H9 (cell line): ENCODE data around the gene CFAP54. TPM values are rescaled to one million over a fixed set of nuclear protein-coding genes. Genes with fewer than 3 reads are reported as not detected.

ENCODE experiments used
- DNase-seq: peaks from one replicate; pipeline ENCODE4 v3.0.0-alpha.2; 2017
- H2AFZ ChIP-seq: one replicate; pipeline ENCODE4 v1.6.1; 2013; ENCODE audit warnings: mild to moderate bottlenecking, low read length, control low read depth, moderate library complexity
- H2AK5ac ChIP-seq: 2 replicates; pipeline ENCODE4 v1.6.1; 2013; ENCODE audit warnings: low read length, control low read depth, mixed read lengths; ENCODE audit not compliant: insufficient read length
- H2BK120ac ChIP-seq: one replicate; pipeline ENCODE4 v1.6.1; 2013; ENCODE audit warnings: low read depth, mild to moderate bottlenecking, low read length, control low read depth, inconsistent platforms; ENCODE audit not compliant: poor library complexity, severe bottlenecking
- H2BK12ac ChIP-seq: 2 replicates; pipeline ENCODE4 v1.6.1; 2013; ENCODE audit warnings: low read length, control low read depth, mixed read lengths, low read depth; ENCODE audit not compliant: insufficient read length
- H2BK15ac ChIP-seq: 2 replicates; pipeline ENCODE4 v1.6.1; 2013; ENCODE audit warnings: low read depth, low read length, control low read depth
- H2BK20ac ChIP-seq: one replicate; pipeline ENCODE4 v1.6.1; 2013; ENCODE audit warnings: low read depth, mild to moderate bottlenecking, low read length, control low read depth, inconsistent platforms; ENCODE audit not compliant: poor library complexity, severe bottlenecking
- H2BK5ac ChIP-seq: 2 replicates; pipeline ENCODE4 v1.6.1; 2013; ENCODE audit warnings: low read length, control low read depth, mixed read lengths; ENCODE audit not compliant: insufficient read length
- H3K14ac ChIP-seq: 2 replicates; pipeline ENCODE4 v1.6.1; 2013; ENCODE audit warnings: low read length, control low read depth; ENCODE audit not compliant: insufficient read depth
- H3K18ac ChIP-seq: 2 replicates; pipeline ENCODE4 v1.6.1; 2013; ENCODE audit warnings: low read depth, mild to moderate bottlenecking, mixed read lengths, low read length, control low read depth; ENCODE audit not compliant: insufficient read length
- H3K23ac ChIP-seq: 2 replicates; pipeline ENCODE4 v1.6.1; 2013; ENCODE audit warnings: low read length, control low read depth, mixed read lengths, low read depth; ENCODE audit not compliant: insufficient read length
- H3K23me2 ChIP-seq: 2 replicates; pipeline ENCODE4 v1.6.1; 2013; ENCODE audit warnings: low read depth, mild to moderate bottlenecking, mixed read lengths, low read length, control low read depth; ENCODE audit not compliant: insufficient read length, poor library complexity, severe bottlenecking
- H3K27ac ChIP-seq: 2 replicates; pipeline ENCODE4 v1.5.1; 2013; ENCODE audit warnings: low read length, control low read depth, mixed read lengths, low read depth; ENCODE audit not compliant: insufficient read length
- H3K27me3 ChIP-seq: 2 replicates; pipeline ENCODE4 v1.6.1; 2013; ENCODE audit warnings: low read length, control low read depth, inconsistent platforms; ENCODE audit not compliant: insufficient read depth
- H3K4ac ChIP-seq: 2 replicates; pipeline ENCODE4 v1.6.1; 2013; ENCODE audit warnings: low read depth, mild to moderate bottlenecking, control low read depth, inconsistent platforms, low read length, moderate library complexity
- H3K4me1 ChIP-seq: 2 replicates; pipeline ENCODE4 v1.6.1; 2013; ENCODE audit warnings: low read length, control low read depth, inconsistent platforms; ENCODE audit not compliant: insufficient read depth
- H3K4me2 ChIP-seq: 2 replicates; pipeline ENCODE4 v1.6.1; 2013; ENCODE audit warnings: low read length, control low read depth, mixed read lengths; ENCODE audit not compliant: insufficient read length, insufficient read depth
- H3K56ac ChIP-seq: 2 replicates; pipeline ENCODE4 v1.6.1; 2013; ENCODE audit warnings: low read depth, mild to moderate bottlenecking, mixed read lengths, low read length, control low read depth; ENCODE audit not compliant: insufficient read length
- H3K79me1 ChIP-seq: 2 replicates; pipeline ENCODE4 v1.6.1; 2013; ENCODE audit warnings: low read depth, mild to moderate bottlenecking, moderate library complexity, low read length, control low read depth, inconsistent platforms; ENCODE audit not compliant: insufficient read depth, poor library complexity, severe bottlenecking
- H3K79me2 ChIP-seq: 2 replicates; pipeline ENCODE4 v1.6.1; 2013; ENCODE audit warnings: low read length, control low read depth, inconsistent platforms; ENCODE audit not compliant: insufficient read depth
- H3K9ac ChIP-seq: 2 replicates; pipeline ENCODE4 v1.6.1; 2013; ENCODE audit warnings: low read length, control low read depth, mixed read lengths; ENCODE audit not compliant: insufficient read length; ENCODE audit errors: extremely low read depth
- H3K9me3 ChIP-seq: one replicate; pipeline ENCODE4 v1.6.1; 2013; ENCODE audit warnings: low read depth, low read length, inconsistent platforms; ENCODE audit not compliant: control insufficient read depth
- H3T11ph ChIP-seq: one replicate; pipeline ENCODE4 v1.6.1; 2013; ENCODE audit warnings: mild to moderate bottlenecking, low read length, control low read depth, inconsistent platforms
- H4K20me1 ChIP-seq: one replicate; pipeline ENCODE4 v1.6.1; 2013; ENCODE audit not compliant: control insufficient read depth, insufficient read length, insufficient read depth
- H4K5ac ChIP-seq: 2 replicates; pipeline ENCODE4 v1.6.1; 2013; ENCODE audit warnings: low read depth, mild to moderate bottlenecking, mixed read lengths, low read length, control low read depth; ENCODE audit not compliant: insufficient read length
- H4K8ac ChIP-seq: replicated peaks from 2 replicates; pipeline ENCODE4 v1.6.1; 2013; ENCODE audit warnings: low read length, control low read depth, mixed read lengths, low read depth; ENCODE audit not compliant: insufficient read length
- H4K91ac ChIP-seq: 2 replicates; pipeline ENCODE4 v1.6.1; 2013; ENCODE audit warnings: low read depth, mild to moderate bottlenecking, moderate library complexity, mixed read lengths, low read length, control low read depth; ENCODE audit not compliant: insufficient read length
- H3K27ac Mint-ChIP-seq, 3 experiments: 2 replicates in 2 of 3; 3 replicates in 1 of 3; pipeline ENCODE4 v1.8.0; 2020 to 2021; ENCODE audit warnings: mixed read lengths in 3 of 3, mild to moderate bottlenecking in 1 of 3, moderate library complexity in 1 of 3
- H3K27me3 Mint-ChIP-seq: 2 replicates; pipeline ENCODE4 v1.8.0; 2021; ENCODE audit warnings: low read depth, mild to moderate bottlenecking, moderate library complexity, mixed read lengths
- H3K36me3 Mint-ChIP-seq, 3 experiments: 2 replicates in 2 of 3; 3 replicates in 1 of 3; pipeline ENCODE4 v1.8.0; 2020 to 2021; ENCODE audit warnings: low read depth in 3 of 3, mixed read lengths in 3 of 3; ENCODE audit not compliant: insufficient read depth in 1 of 3
- H3K4me1 Mint-ChIP-seq, 2 experiments: 2 replicates each; pipeline ENCODE4 v1.8.0; 2020; ENCODE audit warnings: mixed read lengths in 2 of 2
- H3K4me3 Mint-ChIP-seq, 2 experiments: 2 replicates in 1 of 2; 3 replicates in 1 of 2; pipeline ENCODE4 v1.8.0; 2020 to 2021; ENCODE audit warnings: mild to moderate bottlenecking in 2 of 2, mixed read lengths in 2 of 2, moderate library complexity in 1 of 2
- H3K9me3 Mint-ChIP-seq, 2 experiments: 2 replicates in 1 of 2; 3 replicates in 1 of 2; pipeline ENCODE4 v1.8.0; 2020; ENCODE audit warnings: mild to moderate bottlenecking in 2 of 2, mixed read lengths in 2 of 2, moderate library complexity in 1 of 2
- CTCF ChIP-seq: fragments of 200-600 bp; sonication (generic); conservative IDR thresholded peaks from 3 replicates; pipeline ENCODE4 v1.8.0; 2021; ENCODE audit warnings: antibody characterized with exemption, mild to moderate bottlenecking
- WGBS: extraction: QIAGEN DNeasy Blood & Tissue Kit; methylation state at CpG from one replicate; pipeline ENCODE4 v1.1.7; 2013; ENCODE audit warnings: missing lambda C conversion rate, low lambda C conversion rate, mixed read lengths; ENCODE audit not compliant: insufficient read length; ENCODE audit errors: extremely low coverage; 5-methylcytosine and 5-hydroxymethylcytosine counted together
- total RNA-seq: library from RNA; stranded (reverse); gene quantifications from 2 replicates; pipeline ENCODE4 v1.2.1, GENCODE V29; 2021

CFAP54 gene
- total RNA-seq, 1 experiment from 2014 or later = 0.24 TPM

- WGBS = no CpG with 5 or more reads among the region's 5 CpGs
- no peaks in the 10 kb centered on the region; the same call in 1 of the 2 replicates for H3K4me1 ChIP-seq
- no peaks in the 10 kb centered on the region for H3K23me2 ChIP-seq
- no peaks in the 10 kb centered on the region for H3K79me1 ChIP-seq
- H3K56ac ChIP-seq = no peak overlapping the region
- H3K9me3 ChIP-seq = no peaks in the 10 kb centered on the region
- no peak overlapping the region for H3K18ac ChIP-seq
- no peak overlapping the region for H2AFZ ChIP-seq
- H3K27me3 ChIP-seq = no peaks in the 10 kb centered on the region
- H3K14ac ChIP-seq = no peak overlapping the region
- H2BK20ac ChIP-seq = no peak overlapping the region
- Mint-ChIP-seq H3K4me1 (peaks cover 9 to 12% of the 10 kb centered on the region in 2 experiments), H3K27ac (peak overlapping the region in 2 of 3 experiments; percentile 11 to 58; a peak in 2 of 7 replicates), H3K36me3 (no peaks in the 10 kb centered on the region), H3K27me3 (no peaks in the 10 kb centered on the region), H3K4me3 (no peak overlapping the region), H3K9me3 (no peaks in the 10 kb centered on the region)
- no peak overlapping the region for H4K5ac ChIP-seq
- no peak overlapping the region for H4K8ac ChIP-seq
- TF ChIP-seq CTCF = no peak
- no peak overlapping the region for H2BK12ac ChIP-seq
- no peaks in the 10 kb centered on the region for H4K20me1 ChIP-seq
- no peak overlapping the region for H3K4me2 ChIP-seq
- no peak overlapping the region for H3K23ac ChIP-seq
- no peak for DNase-seq
- H3K4ac ChIP-seq = no peak overlapping the region
- no peak overlapping the region for H3K27ac ChIP-seq
- no peaks in the 10 kb centered on the region for H3K79me2 ChIP-seq
- H2BK15ac ChIP-seq = no peak overlapping the region
- H4K91ac ChIP-seq = no peak overlapping the region
- H3T11ph ChIP-seq = no peak overlapping the region
- H2BK120ac ChIP-seq = no peak overlapping the region
- no peak overlapping the region for H3K9ac ChIP-seq
- no peak overlapping the region for H2BK5ac ChIP-seq
- H2AK5ac ChIP-seq = no peak overlapping the region
Observed at GRCh38 chr12:96513166-96513565, 23.8 kb downstream of the CFAP54 start.
